Sigmoid colon (tissue), 4 donors: ENCODE data around the gene CYP2J2.

Source experiments
- CTCF ChIP-seq, 4 experiments: fragments of 450-650 bp in 3 of 4; fragments of 200-600 bp in 1 of 4; IDR thresholded peaks; one replicate each; pipeline ENCODE4 v1.5.1; 2016 to 2019; ENCODE audit warnings: antibody characterized with exemption in 4 of 4, mild to moderate bottlenecking in 3 of 4, moderate library complexity in 2 of 4
- POLR2A ChIP-seq, 2 donors: fragments of 450-650 bp; IDR thresholded peaks; one replicate each; pipeline ENCODE4 v1.6.1; 2016; ENCODE audit warnings: antibody characterized with exemption in 2 of 2, mild to moderate bottlenecking in 2 of 2, moderate library complexity in 2 of 2
- POLR2AphosphoS5 ChIP-seq, 4 donors: sonication (generic); formaldehyde crosslinking; IDR thresholded peaks; one replicate each; pipeline ENCODE4 v1.6.1; 2017; ENCODE audit warnings: antibody characterized with exemption in 4 of 4

- TF ChIP-seq CTCF (IDR thresholded peaks at IDR 0.05) (no peak), POLR2A (IDR thresholded peaks at IDR 0.05) (no peak), POLR2AphosphoS5 (IDR thresholded peaks at IDR 0.05) (no peak)
Observed at GRCh38 chr1:59856725-59857338, 69.7 kb downstream of the CYP2J2 start.
